GM21723 (cell line): ENCODE data around the gene ZNF513.
A peak's percentile ranks its signal among the peaks of the same experiment; 100 is the strongest.
"Not testable (repeated sequence)": the region's sequence is repeated elsewhere in the genome, so short reads cannot be mapped to it uniquely, and the experiment has no call there.

Source experiments
- ATAC-seq: cut with Tn5 transposase; IDR thresholded peaks from one replicate; pipeline ENCODE4 v1.9.1; 2021; ENCODE audit warnings: mild to moderate bottlenecking, moderate library complexity; ENCODE audit not compliant: unreplicated experiment

The ZNF513 gene

GRCh38 chr2:27362678-27363420, 17.7 kb downstream of the ZNF513 start:
- no peak for ATAC-seq

- ATAC-seq = peak; percentile 80
These were observed 24.0 kb downstream of the ZNF513 start, which contains the start of gene GTF3C2 for GRCh38 chr2:27356382-27357181. Gene GTF3C2, minus strand, starts transcription at chr2:27356764. Its CDS starts 13,210 bp downstream, at chr2:27343554.

DNA sequence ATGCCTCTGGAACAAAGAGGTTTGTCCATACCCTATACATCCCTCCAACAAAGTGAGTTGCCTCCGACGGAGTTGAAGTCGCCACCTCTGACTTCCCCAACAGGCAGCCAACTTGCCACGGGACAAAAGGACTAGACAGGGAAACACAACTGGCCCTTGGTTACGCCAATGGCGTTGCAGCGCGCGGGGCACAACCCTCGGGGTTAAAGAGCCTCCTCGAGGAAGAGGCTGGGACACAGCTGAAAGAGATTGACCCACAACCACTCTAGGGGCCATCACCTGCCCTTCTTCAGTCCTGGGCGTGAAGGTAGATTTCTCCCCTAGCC, 24.5 kb downstream of the ZNF513 start:
- ATAC-seq = peak; percentile 30

DNA sequence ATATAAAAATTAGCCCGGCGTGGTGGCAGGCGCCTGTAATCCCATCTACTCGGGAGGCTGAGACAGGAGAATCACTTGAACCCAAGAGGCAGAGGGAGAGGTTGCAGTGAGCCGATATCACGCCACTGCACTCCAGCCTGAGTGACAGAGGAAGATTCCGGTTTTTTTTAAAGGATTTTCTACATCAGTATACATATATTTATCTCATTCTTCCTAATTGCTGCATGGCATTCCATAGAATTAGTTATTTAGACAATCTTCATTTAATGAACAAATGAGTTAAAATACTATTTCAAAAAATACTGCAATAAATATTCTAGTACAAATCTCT, 26.0 kb downstream of the ZNF513 start:
- ATAC-seq = no peak

DNA sequence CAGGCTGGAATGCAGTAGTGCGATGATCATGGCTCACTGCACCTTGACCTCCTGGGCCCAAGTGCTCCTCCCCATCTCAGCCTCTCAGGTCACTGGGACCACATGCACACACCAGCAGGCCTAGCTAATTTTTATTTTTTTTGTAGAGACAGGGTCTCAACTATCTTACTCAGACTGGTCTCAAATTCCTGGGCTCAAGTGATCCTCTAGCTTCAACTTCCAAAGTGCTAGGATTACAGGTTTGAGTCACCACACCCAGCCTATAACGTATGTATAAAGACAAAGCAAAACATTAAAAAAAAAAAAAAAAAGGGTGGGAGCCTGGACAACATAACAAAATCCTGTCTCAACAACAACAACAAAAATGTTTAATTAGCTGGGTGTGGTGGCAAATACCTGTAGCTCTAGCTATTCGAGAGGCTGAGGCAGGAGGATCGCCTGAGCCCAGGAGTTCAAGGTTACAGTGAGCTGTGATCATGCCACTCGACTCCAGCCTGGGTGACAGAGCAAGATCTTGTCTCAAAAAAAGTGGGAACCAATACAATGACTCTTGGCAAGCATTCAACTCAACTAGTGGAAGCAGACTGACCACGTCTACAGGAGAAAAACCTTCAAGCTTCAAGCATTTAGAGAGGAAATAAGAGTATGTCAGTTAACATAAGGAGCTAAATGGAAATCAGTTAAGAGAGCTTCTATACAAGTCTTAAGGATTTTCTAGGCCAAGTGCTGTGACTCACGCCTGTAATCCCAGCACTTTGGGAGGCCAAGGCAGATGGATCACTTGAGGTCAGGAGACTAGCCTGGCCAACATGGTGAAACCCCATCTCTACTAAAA, 26.6 kb downstream of the ZNF513 start:
- no peak for ATAC-seq

- not testable (repeated sequence) for ATAC-seq
These were observed 27.2 kb downstream of the ZNF513 start for GRCh38 chr2:27353386-27353761.

DNA sequence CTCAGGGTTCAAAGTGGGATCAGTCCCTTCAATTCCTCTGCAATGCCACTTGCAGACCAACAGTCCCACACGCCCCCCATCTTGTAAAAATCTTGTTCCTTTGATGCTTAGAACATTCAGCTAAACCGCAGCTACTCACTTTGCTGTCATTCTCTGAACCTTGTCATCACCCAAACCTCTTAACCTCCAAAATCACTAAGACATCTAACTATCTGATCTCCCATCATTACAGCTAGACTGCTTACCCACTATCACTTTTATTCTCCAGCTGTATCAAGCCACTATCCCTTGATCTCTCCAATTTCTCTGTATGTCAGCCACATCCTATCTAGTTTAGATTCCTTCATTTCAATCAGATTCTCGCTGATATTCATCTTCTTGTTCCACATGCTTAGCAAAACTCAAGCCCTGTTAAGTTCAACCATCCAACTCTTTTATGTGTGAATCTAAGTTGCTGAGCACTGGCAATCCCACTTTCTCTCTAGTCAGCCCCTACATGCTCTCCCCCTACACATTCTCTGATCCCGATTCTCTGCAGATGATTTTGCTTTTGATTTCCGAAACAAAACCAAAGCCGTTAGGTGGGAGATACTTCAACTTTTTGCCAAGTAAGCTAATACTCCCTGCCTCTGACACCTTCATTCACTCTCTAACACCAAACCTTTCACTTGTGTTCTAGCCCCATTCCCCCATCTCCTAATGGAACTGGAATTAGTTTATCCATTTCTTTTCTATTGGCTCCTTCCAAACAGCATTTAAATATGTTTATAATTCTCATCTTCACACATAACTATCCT, 28.5 kb downstream of the ZNF513 start:
- ATAC-seq = no peak

GRCh38 chr2:27350106-27350693, 30.3 kb downstream of the ZNF513 start:
- no peak for ATAC-seq

- ATAC-seq = no peak
These were observed 32.9 kb downstream of the ZNF513 start for GRCh38 chr2:27347641-27348040.

- no peak for ATAC-seq
These were observed 44.4 kb downstream of the ZNF513 start for GRCh38 chr2:27336173-27336572.

GRCh38 chr2:27335311-27335710, 45.2 kb downstream of the ZNF513 start:
- no peak for ATAC-seq
